Lower lobe of right lung (tissue), 2 donors: ENCODE data around the gene MMP26. TPM values are rescaled to one million over a fixed set of nuclear protein-coding genes. Genes with fewer than 3 reads are reported as not detected.

Source experiments
- ATAC-seq, 2 donors: fragments of 200-7000 bp; cut with Tn5 transposase; one replicate each; pipeline ENCODE4 v1.9.1; 2020 to 2022; ENCODE audit warnings: mild to moderate bottlenecking in 2 of 2, moderate library complexity in 2 of 2
- DNase-seq: peaks from one replicate; pipeline ENCODE4 v3.0.0-alpha.2; 2020
- H3K27ac ChIP-seq: fragments of 200-600 bp; one replicate; pipeline ENCODE4 v1.8.0; 2022
- H3K27me3 ChIP-seq: fragments of 200-600 bp; one replicate; pipeline ENCODE4 v1.8.0; 2022; ENCODE audit warnings: low read depth
- H3K36me3 ChIP-seq: fragments of 200-600 bp; one replicate; pipeline ENCODE4 v1.8.0; 2022; ENCODE audit warnings: mild to moderate bottlenecking
- H3K4me1 ChIP-seq: fragments of 200-600 bp; one replicate; pipeline ENCODE4 v1.8.0; 2022
- H3K4me3 ChIP-seq: fragments of 200-600 bp; one replicate; pipeline ENCODE4 v1.8.0; 2022; ENCODE audit warnings: mild to moderate bottlenecking
- H3K9me3 ChIP-seq: fragments of 200-600 bp; one replicate; pipeline ENCODE4 v1.8.0; 2022
- CTCF ChIP-seq: fragments of 200-600 bp; IDR thresholded peaks from one replicate; pipeline ENCODE4 v1.8.0; 2022; ENCODE audit warnings: antibody characterized with exemption, mild to moderate bottlenecking
- intact Hi-C: fragments of 100-400 bp; cut with DNase I; formaldehyde crosslinking; loops from one replicate; pipeline ENCODE4 v1.11.0; 2022
- long read RNA-seq: library from polyadenylated mRNA; unstranded; transcript quantifications from one replicate; pipeline ENCODE4 v2.0.0, GENCODE V29; 2021
- total RNA-seq: library from RNA; stranded (reverse); fragmentation: NEBNext Ultra II Directional; extraction: Animal tissue kit (Norgen Biotek cat#: 25700); gene quantifications from one replicate; pipeline ENCODE4 v1.2.1, GENCODE V29; 2021
- donor health status: DM: no; HTN: yes; CAD: no; lungs with severe emphysema.

Gene MMP26
- total RNA-seq, result not detected
- long read RNA-seq, result 0 reads

DNA sequence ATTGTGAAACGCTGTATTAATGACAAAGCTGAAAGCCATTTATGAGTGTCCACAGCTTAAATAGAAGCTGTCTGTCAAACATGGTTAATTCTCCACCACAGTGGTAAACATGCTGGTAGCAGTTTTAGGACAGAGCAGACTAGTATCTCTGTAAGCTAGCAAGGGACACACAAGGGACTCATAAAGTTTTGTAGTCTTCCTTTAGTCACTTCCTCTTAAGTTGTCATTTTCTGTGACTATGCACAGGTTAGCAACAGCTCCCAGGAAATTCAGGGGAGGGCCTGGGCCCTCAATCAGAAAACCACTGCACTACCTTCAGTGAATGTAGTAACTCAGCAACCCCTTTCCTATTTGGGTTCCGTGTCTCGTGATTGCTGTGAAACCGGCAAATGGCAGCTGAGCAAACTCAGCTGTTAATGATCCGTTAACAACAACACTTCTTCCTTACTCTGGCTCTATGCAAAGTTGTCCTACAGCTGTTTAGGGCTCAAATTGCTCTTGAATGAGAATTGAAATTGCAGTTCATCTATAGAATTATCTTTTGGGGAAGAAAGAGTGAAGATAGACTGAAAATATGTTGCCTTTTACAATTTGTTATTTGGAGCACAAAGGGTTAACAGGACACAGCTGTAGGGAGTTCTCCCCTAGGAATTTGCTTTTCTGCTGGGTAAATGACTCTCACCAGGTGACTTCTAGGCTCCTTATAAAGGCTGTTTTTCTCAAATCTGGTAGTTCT lies at the start of gene MMP26:
MMP26 (plus strand) TSS at position 731 of the 736 bp plus-strand sequence.
- ATAC-seq (no peak), DNase-seq (no peak)
- no peaks in the 10 kb centered on the region for H3K4me1 ChIP-seq
- no peak within 1 kb of the TSS for H3K4me3 ChIP-seq
- no peak within 1 kb of the TSS for H3K27ac ChIP-seq
- intact Hi-C loops, result no loop called here
- H3K9me3 ChIP-seq, result no peaks in the 10 kb centered on the region
- no peaks in the 10 kb centered on the region for H3K36me3 ChIP-seq
- H3K27me3 ChIP-seq, result no peaks in the 10 kb centered on the region
- no peak for TF ChIP-seq CTCF

DNA sequence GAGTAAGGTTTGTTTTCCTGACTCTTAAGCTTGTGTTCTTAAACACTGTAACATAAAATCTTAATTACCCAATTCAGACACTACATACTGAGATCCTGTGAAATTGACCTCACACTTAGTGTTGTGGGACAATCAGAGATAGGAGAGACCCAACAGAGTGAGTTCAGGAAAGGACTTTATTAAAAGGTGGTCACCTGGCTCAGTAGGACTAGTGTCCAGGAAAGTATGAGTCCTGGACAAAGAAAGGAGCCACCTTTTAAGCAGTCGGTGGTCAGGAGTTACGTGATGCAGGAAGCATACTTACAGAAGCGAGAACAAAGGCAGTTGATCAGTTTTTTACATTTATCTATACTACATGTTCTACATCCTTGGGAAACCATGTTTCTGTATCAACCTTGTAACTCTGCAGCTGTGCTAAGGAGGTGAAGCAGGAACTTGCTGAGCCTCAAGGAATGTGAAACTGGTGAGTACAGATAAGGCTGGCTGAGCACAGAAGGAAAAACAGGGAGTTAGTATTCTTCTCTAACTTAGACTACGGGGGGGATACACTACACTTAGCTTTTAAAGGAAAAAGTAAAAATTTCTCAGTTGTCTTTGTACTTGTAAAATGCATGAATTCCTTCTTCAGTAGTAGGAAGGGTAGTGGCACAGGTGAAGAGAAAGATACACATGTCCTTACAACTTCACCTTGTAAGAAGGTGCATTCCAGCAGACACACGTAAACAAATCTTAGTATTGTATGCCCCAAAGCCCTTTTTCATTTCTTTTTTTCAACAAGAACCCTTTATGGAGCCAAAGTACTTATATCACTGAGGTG lies 45.7 kb upstream of the MMP26 start:
- no peak for ATAC-seq
- DNase-seq, result no peak
- Histone ChIP-seq H3K36me3 (no peaks in the 10 kb centered on the region), H3K27me3 (no peaks in the 10 kb centered on the region), H3K4me1 (no peaks in the 10 kb centered on the region), H3K27ac (no peak overlapping the region), H3K9me3 (no peaks in the 10 kb centered on the region), H3K4me3 (no peak overlapping the region)
- no peak for TF ChIP-seq CTCF
- intact Hi-C loops, result no loop called here

- no peaks in the 10 kb centered on the region for H3K4me1 ChIP-seq
- no peak overlapping the region for H3K27ac ChIP-seq
- no peaks in the 10 kb centered on the region for H3K27me3 ChIP-seq
- ATAC-seq (no peak), DNase-seq (no peak)
- H3K4me3 ChIP-seq, result no peak overlapping the region
- no peaks in the 10 kb centered on the region for H3K9me3 ChIP-seq
- no peaks in the 10 kb centered on the region for H3K36me3 ChIP-seq
- intact Hi-C loops, result no loop called here
- TF ChIP-seq CTCF, result no peak
Measured at GRCh38 chr11:4662876-4663275, 41.7 kb upstream of the MMP26 start.

- no peaks in the 10 kb centered on the region for H3K9me3 ChIP-seq
- H3K4me1 ChIP-seq, result no peaks in the 10 kb centered on the region
- no peaks in the 10 kb centered on the region for H3K27me3 ChIP-seq
- no peaks in the 10 kb centered on the region for H3K36me3 ChIP-seq
- intact Hi-C loops, result no loop called here
- DNase-seq (no peak), ATAC-seq (no peak)
- no peak overlapping the region for H3K27ac ChIP-seq
- no peak for TF ChIP-seq CTCF
- H3K4me3 ChIP-seq, result no peak overlapping the region
Measured at GRCh38 chr11:4664183-4664582, 40.4 kb upstream of the MMP26 start.

GRCh38 chr11:4664786-4665185 lies 39.8 kb upstream of the MMP26 start:
- H3K27ac ChIP-seq, result no peak overlapping the region
- intact Hi-C loops, result no loop called here
- ATAC-seq (no peak), DNase-seq (no peak)
- no peaks in the 10 kb centered on the region for H3K9me3 ChIP-seq
- no peak for TF ChIP-seq CTCF
- no peaks in the 10 kb centered on the region for H3K27me3 ChIP-seq
- no peaks in the 10 kb centered on the region for H3K36me3 ChIP-seq
- no peaks in the 10 kb centered on the region for H3K4me1 ChIP-seq
- no peak overlapping the region for H3K4me3 ChIP-seq
